Measurements from ENCODE around the gene WIPF2.

DNA sequence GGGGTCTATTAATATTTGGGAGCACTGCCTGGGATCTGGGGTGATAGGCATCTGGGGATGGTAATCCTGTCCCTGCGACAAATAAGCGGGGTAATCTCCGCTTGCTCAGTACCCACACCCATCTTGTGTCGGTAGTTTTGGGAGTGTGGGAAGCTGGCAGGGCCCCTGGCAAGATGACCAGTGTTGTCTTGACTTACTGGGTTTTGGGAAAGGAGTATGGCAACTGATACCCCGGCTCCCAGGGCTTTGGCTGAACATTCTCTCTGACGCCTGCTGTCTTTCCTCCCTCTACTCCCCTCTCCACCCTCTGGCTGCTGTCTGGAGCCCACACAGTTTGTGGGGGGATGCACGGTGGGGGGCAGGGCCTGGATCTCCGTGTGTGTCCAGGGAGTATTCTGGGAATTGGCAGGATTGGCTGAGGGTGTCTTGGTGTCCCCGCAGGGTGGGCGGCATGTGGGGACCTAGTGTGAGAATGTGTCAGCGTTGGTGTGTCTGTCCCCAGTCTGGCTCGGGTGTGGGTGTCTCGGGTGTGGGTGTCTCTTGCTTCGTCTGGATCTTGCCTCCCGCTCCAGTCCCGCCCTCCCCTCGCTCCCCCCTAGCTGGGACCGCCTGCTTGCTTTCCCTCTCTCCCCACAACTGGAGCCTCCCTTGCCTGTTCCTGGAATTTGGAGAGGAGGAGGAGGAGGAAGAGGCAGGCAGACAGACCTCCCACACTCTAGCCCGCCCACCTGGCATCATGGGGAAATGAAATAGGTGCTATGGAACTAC lies 101.8 kb downstream of the WIPF2 start:
- TF ChIP-seq POLR2A (IDR thresholded peaks at IDR 0.05; ENCODE audit: extremely low read depth, insufficient read length): no peak
- no peak for TF ChIP-seq MAX (IDR thresholded peaks at IDR 0.05; ENCODE audit: low read depth, low read length)
- TF ChIP-seq, protein P1, sequence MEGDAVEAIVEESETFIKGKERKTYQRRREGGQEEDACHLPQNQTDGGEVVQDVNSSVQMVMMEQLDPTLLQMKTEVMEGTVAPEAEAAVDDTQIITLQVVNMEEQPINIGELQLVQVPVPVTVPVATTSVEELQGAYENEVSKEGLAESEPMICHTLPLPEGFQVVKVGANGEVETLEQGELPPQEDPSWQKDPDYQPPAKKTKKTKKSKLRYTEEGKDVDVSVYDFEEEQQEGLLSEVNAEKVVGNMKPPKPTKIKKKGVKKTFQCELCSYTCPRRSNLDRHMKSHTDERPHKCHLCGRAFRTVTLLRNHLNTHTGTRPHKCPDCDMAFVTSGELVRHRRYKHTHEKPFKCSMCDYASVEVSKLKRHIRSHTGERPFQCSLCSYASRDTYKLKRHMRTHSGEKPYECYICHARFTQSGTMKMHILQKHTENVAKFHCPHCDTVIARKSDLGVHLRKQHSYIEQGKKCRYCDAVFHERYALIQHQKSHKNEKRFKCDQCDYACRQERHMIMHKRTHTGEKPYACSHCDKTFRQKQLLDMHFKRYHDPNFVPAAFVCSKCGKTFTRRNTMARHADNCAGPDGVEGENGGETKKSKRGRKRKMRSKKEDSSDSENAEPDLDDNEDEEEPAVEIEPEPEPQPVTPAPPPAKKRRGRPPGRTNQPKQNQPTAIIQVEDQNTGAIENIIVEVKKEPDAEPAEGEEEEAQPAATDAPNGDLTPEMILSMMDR (IDR thresholded peaks at IDR 0.05; ENCODE audit: low read depth, low read length): no peak

Measured in NB4 (cell line).